GM12874 (cell line): ENCODE data around the gene FAM200A.

Experiments
- TF ChIP-seq, protein P1 (sequence below): IDR thresholded peaks from 2 replicates; pipeline ENCODE4 v1.5.1; 2011; ENCODE audit warnings: low read depth, mild to moderate bottlenecking, control low read depth, low read length, moderate library complexity; ENCODE audit not compliant: insufficient read depth

The FAM200A gene

DNA sequence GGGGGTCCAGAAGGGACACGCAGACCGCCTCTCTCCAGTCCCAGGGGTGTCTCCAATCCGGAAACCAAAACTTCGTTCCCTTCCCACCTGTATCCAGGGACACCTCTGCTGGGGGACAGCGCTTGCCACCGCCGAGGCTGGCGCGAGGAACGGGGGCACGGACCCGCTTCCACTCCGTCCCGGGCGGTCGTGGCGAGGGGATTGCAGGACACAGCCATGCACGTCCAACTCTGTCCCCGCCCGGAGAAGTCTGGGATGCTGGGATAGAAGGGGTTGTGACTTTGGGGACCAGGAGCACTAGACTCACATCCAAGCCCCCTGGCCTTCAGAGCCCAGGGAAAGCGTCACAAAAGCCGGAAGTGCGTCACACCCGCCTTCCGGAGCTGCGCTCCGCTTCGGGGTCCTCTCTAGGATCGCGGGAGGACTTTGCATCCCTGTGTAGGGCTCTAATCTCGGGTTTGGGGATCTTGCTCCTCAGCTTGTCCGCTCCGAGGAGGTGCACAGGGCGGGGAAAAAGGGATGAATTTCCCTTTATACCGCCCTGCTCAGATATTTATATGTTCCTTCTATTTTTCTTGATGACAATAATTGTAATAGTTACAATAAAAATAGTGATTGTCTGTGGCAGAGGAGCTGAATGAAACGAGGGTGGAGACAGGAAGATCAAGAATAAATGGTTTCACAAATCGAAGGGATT is at the start of gene FAM200A:
Gene FAM200A (minus strand): TSS at position 348 of the 697 bp plus-strand sequence. CDS start 3,707 bp downstream, outside the sequence.
- TF ChIP-seq, protein P1, sequence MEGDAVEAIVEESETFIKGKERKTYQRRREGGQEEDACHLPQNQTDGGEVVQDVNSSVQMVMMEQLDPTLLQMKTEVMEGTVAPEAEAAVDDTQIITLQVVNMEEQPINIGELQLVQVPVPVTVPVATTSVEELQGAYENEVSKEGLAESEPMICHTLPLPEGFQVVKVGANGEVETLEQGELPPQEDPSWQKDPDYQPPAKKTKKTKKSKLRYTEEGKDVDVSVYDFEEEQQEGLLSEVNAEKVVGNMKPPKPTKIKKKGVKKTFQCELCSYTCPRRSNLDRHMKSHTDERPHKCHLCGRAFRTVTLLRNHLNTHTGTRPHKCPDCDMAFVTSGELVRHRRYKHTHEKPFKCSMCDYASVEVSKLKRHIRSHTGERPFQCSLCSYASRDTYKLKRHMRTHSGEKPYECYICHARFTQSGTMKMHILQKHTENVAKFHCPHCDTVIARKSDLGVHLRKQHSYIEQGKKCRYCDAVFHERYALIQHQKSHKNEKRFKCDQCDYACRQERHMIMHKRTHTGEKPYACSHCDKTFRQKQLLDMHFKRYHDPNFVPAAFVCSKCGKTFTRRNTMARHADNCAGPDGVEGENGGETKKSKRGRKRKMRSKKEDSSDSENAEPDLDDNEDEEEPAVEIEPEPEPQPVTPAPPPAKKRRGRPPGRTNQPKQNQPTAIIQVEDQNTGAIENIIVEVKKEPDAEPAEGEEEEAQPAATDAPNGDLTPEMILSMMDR: no peak

DNA sequence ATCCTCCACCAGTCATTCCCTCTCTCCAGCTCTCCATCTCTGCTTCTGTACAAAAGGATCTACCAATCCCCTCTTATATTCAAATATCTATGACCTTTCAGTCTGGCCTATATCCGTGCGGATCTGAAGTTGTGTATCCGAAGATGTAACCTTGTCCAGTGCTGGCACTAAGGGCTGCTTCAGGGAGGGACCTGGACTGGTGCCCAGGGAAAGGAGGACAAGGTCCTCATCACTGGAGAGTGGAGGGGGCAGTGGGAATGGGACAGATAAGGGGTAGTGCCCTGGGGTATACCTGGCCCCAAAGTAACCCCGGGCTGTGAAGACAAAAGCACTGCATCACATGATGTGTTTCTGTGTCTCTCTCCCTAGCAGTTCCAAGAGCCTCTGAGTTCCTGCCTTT is 47.9 kb upstream of the FAM200A start:
- TF ChIP-seq, protein P1: no peak

DNA sequence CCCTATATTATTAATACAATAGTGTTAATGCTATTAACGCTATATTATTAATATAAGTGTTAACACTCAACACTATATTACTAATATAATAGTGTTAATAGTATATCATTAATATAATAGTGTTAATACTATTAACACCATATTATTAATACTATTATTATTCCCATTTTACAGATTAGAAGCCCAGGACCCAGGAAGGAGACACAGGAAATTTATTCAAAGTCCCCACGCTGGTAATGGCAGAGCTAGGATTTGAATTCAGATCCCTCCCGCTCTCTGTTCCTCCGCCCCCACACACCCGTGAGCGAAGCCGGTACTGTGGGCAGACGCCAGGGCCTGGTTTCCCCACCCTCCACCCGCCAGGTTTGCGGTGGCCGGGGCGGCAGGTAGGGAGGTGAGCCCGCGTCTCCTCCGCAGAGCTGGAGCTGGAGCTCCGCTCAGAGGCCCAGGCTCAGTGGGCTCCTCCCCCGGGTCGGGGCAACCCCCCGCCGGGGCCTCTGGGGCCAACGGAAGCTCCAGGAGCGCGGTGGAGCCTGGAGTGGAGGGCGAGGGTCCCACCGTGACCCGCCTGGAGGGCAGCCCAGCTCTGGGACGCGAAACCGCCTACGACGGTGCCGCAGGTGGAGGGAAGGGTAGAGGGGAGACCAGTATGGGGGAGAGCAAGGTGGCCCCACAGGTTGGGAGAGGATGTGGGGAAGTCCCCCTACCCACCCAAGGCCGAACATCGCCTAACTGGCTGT is 46.0 kb upstream of the FAM200A start, which contains the start of gene TMEM225B:
Gene TMEM225B (plus strand): TSS at position 506 of the 740 bp plus-strand sequence. CDS start 6,122 bp downstream, outside the sequence.
- TF ChIP-seq, protein P1: no peak

DNA sequence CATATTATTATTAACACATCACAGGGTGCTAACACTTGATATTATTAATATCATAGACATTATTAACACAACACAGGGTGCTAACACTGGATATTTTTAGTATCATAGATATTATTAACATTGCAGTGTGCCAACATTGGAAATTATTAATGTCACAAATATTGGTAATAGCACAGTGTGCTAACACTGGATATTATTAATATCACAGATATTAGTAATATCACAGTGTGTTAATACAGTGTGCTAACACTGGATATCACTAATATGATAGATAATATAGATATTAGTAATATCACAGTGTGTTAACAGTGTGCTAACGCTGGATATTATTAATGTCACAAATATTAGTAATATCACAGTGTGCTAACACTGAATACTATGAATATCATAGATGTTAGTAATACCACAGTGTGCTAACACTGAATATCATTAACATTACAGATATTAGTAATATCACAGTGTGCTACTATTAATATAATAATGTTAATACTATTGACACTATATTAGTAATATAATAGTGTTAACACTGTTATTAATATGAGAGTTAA is 44.6 kb upstream of the FAM200A start:
- TF ChIP-seq, protein P1: no peak

DNA sequence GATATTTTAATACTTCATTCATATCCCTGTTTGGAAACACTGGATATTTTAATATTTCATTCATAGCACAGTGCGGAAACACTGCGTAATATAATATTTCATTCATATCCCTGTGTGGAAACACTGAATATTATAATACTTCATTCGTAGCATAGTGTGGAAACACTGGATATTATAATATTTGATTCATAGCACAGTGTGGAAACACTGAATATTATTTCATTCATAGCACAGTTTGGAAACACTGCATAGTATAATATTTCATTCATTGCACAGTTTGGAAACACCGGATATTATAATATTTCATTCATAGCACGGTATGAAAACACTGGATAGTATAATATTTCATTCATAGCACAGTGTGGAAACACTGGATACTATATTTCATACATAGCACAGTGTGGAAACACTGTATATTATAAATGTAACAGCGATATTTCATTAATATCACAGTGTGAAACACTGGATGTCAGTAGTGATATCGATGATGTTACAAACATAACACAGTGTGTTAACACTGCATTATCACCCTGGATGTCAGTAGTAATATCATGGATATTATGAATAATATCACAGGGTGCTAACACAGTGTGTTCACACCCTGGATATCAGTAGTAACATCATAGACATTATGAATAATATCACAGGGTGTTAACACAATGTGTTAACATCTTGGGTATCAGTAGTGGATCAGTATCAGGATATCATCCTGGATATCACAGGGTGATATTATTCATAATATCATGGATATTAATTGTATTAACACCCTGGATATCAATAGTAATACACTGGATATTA is 43.2 kb upstream of the FAM200A start:
- TF ChIP-seq, protein P1: no peak

DNA sequence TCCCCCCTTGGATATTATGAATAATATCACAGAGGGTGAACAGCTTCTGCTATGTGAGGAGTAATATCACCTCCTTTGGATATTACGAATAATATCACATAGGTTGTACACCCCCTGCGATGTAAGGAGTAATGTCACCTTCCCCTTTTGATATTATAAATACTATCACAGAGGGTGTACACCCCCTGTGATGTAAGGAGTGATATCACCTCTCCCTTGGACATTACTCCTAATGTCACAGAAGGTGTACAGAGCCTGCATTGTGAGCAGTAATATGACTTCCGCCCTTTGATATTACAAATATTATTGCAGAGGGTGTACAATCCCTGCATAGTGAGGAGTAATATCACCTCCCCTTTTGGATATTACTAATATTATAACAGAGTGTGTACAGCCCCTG is 37.0 kb upstream of the FAM200A start:
- TF ChIP-seq, protein P1: no peak
